Lower lobe of right lung (tissue), 2 donors: Measurements from ENCODE around the gene VEPH1. TPM values are rescaled to one million over a fixed set of nuclear protein-coding genes. Genes with fewer than 3 reads are reported as not detected.

Source experiments
- ATAC-seq, 2 donors: fragments of 200-7000 bp; cut with Tn5 transposase; one replicate each; pipeline ENCODE4 v1.9.1; 2020 to 2022; ENCODE audit warnings: mild to moderate bottlenecking in 2 of 2, moderate library complexity in 2 of 2
- DNase-seq: peaks from one replicate; pipeline ENCODE4 v3.0.0-alpha.2; 2020
- H3K27ac ChIP-seq: fragments of 200-600 bp; one replicate; pipeline ENCODE4 v1.8.0; 2022
- H3K27me3 ChIP-seq: fragments of 200-600 bp; one replicate; pipeline ENCODE4 v1.8.0; 2022; ENCODE audit warnings: low read depth
- H3K36me3 ChIP-seq: fragments of 200-600 bp; one replicate; pipeline ENCODE4 v1.8.0; 2022; ENCODE audit warnings: mild to moderate bottlenecking
- H3K4me1 ChIP-seq: fragments of 200-600 bp; one replicate; pipeline ENCODE4 v1.8.0; 2022
- H3K4me3 ChIP-seq: fragments of 200-600 bp; one replicate; pipeline ENCODE4 v1.8.0; 2022; ENCODE audit warnings: mild to moderate bottlenecking
- H3K9me3 ChIP-seq: fragments of 200-600 bp; one replicate; pipeline ENCODE4 v1.8.0; 2022
- CTCF ChIP-seq: fragments of 200-600 bp; IDR thresholded peaks from one replicate; pipeline ENCODE4 v1.8.0; 2022; ENCODE audit warnings: antibody characterized with exemption, mild to moderate bottlenecking
- intact Hi-C: fragments of 100-400 bp; cut with DNase I; formaldehyde crosslinking; loops from one replicate; pipeline ENCODE4 v1.11.0; 2022
- total RNA-seq: library from RNA; stranded (reverse); fragmentation: NEBNext Ultra II Directional; extraction: Animal tissue kit (Norgen Biotek cat#: 25700); gene quantifications from one replicate; pipeline ENCODE4 v1.2.1, GENCODE V29; 2021
- donor health status: DM: no; HTN: yes; CAD: no; lungs with severe emphysema.

The VEPH1 gene
- total RNA-seq, 1 donor from 2014 or later: 116 TPM

GRCh38 chr3:157428853-157429252 lies 74.4 kb downstream of the VEPH1 start:
- DNase-seq: no peak
- no peaks in the 10 kb centered on the region for H3K9me3 ChIP-seq
- no peak for TF ChIP-seq CTCF
- ATAC-seq: no peak
- H3K4me1 ChIP-seq: no peaks in the 10 kb centered on the region
- no peaks in the 10 kb centered on the region for H3K36me3 ChIP-seq
- no peak overlapping the region for H3K4me3 ChIP-seq
- no peaks in the 10 kb centered on the region for H3K27me3 ChIP-seq
- no peak overlapping the region for H3K27ac ChIP-seq
- intact Hi-C loops: no loop called here

GRCh38 chr3:157427901-157428300 lies 75.3 kb downstream of the VEPH1 start:
- Histone ChIP-seq H3K36me3 (no peaks in the 10 kb centered on the region), H3K27ac (no peak overlapping the region), H3K4me3 (no peak overlapping the region), H3K27me3 (no peaks in the 10 kb centered on the region), H3K4me1 (no peaks in the 10 kb centered on the region), H3K9me3 (no peaks in the 10 kb centered on the region)
- ATAC-seq (no peak), DNase-seq (no peak)
- no peak for TF ChIP-seq CTCF
- intact Hi-C loops: no loop called here

- Histone ChIP-seq H3K36me3 (no peaks in the 10 kb centered on the region), H3K4me3 (no peak overlapping the region), H3K27me3 (no peaks in the 10 kb centered on the region), H3K27ac (no peak overlapping the region), H3K9me3 (no peaks in the 10 kb centered on the region), H3K4me1 (no peaks in the 10 kb centered on the region)
- intact Hi-C loops: no loop called here
- ATAC-seq (no peak), DNase-seq (no peak)
- no peak for TF ChIP-seq CTCF
These were observed 79.9 kb downstream of the VEPH1 start for GRCh38 chr3:157423337-157423736.

- no peak for DNase-seq
- Histone ChIP-seq H3K27ac (no peak overlapping the region), H3K4me1 (no peaks in the 10 kb centered on the region), H3K9me3 (no peaks in the 10 kb centered on the region), H3K36me3 (no peaks in the 10 kb centered on the region), H3K4me3 (no peak overlapping the region), H3K27me3 (no peaks in the 10 kb centered on the region)
- intact Hi-C loops: no loop called here
- no peak for TF ChIP-seq CTCF
- no peak for ATAC-seq
These were observed 82.5 kb downstream of the VEPH1 start for GRCh38 chr3:157420606-157421130.

- DNase-seq (no peak), ATAC-seq (no peak)
- no peak overlapping the region for H3K27ac ChIP-seq
- no peaks in the 10 kb centered on the region for H3K27me3 ChIP-seq
- H3K36me3 ChIP-seq: no peaks in the 10 kb centered on the region
- H3K4me1 ChIP-seq: no peaks in the 10 kb centered on the region
- H3K9me3 ChIP-seq: no peaks in the 10 kb centered on the region
- H3K4me3 ChIP-seq: no peak overlapping the region
- intact Hi-C loops: no loop called here
- no peak for TF ChIP-seq CTCF
These were observed 85.1 kb downstream of the VEPH1 start for GRCh38 chr3:157418104-157418503.

GRCh38 chr3:157417247-157417646 lies 86.0 kb downstream of the VEPH1 start:
- no peaks in the 10 kb centered on the region for H3K27me3 ChIP-seq
- ATAC-seq (no peak), DNase-seq (no peak)
- intact Hi-C loops: no loop called here
- TF ChIP-seq CTCF: no peak
- H3K4me3 ChIP-seq: no peak overlapping the region
- H3K27ac ChIP-seq: no peak overlapping the region
- no peaks in the 10 kb centered on the region for H3K36me3 ChIP-seq
- H3K4me1 ChIP-seq: no peaks in the 10 kb centered on the region
- no peaks in the 10 kb centered on the region for H3K9me3 ChIP-seq
